Astrocyte of the cerebellum (primary cell): ENCODE data around the gene PLA2G2D.

Source experiments
- DNase-seq: peaks from one replicate; pipeline ENCODE4 v3.0.0-alpha.2; 2011; ENCODE audit warnings: low read depth
- H3K4me3 ChIP-seq: 2 replicates; pipeline ENCODE4 v1.5.1; 2011; ENCODE audit warnings: mild to moderate bottlenecking, low read depth, low read length, moderate library complexity
- in situ Hi-C: cut with HindIII; loops from 2 replicates; pipeline ENCODE4 v1.10.0; 2017; ENCODE audit warnings: low sequenced_read_pairs
- TF ChIP-seq, protein P1 (sequence below): IDR thresholded peaks from 2 replicates; pipeline ENCODE4 v1.5.1; 2012; ENCODE audit warnings: low read length, low read depth, moderate library complexity, mild to moderate bottlenecking; ENCODE audit errors: missing control alignments

PLA2G2D gene

DNA sequence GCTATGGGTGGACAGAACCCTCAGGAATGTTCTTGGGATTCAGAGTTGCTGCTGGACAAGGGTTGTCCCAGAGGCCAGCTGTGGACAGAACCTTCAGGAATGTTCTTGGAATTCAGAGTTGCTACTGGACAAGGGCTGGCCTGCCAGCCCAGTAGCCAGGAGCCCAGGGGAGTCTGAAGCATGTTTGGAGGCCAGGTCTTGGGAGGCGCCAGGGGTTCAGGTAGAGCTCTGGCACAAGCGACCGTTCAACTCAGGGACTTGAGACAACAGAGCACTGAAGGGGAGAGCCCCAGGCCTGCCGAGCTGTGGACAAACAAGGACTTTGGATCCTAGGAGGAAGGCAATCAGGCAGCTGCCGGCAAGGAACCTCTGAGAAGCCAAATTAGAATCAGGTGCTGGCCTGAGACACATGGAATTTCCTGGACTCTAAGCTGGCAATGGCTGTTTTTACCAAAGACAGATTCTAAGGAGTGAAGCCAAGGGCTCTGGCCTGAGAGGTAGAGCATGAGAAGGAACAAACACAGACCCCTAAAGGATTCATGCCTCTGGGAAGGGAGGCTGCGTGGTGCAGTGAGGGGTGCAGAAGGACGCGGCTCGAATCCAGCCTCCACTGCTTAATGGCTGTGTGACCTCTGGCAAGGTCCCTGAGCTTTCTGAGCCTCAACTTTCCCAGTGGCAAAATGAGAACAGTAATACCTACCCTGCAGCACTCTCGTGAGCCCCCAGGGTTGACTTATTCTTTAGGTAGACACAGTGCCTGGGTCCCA, 36.0 kb downstream of the PLA2G2D start:
- no peak overlapping the region for H3K4me3 ChIP-seq
- TF ChIP-seq, protein P1, sequence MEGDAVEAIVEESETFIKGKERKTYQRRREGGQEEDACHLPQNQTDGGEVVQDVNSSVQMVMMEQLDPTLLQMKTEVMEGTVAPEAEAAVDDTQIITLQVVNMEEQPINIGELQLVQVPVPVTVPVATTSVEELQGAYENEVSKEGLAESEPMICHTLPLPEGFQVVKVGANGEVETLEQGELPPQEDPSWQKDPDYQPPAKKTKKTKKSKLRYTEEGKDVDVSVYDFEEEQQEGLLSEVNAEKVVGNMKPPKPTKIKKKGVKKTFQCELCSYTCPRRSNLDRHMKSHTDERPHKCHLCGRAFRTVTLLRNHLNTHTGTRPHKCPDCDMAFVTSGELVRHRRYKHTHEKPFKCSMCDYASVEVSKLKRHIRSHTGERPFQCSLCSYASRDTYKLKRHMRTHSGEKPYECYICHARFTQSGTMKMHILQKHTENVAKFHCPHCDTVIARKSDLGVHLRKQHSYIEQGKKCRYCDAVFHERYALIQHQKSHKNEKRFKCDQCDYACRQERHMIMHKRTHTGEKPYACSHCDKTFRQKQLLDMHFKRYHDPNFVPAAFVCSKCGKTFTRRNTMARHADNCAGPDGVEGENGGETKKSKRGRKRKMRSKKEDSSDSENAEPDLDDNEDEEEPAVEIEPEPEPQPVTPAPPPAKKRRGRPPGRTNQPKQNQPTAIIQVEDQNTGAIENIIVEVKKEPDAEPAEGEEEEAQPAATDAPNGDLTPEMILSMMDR: no peak
- in situ Hi-C loops: no loop called here
- DNase-seq: no peak

DNA sequence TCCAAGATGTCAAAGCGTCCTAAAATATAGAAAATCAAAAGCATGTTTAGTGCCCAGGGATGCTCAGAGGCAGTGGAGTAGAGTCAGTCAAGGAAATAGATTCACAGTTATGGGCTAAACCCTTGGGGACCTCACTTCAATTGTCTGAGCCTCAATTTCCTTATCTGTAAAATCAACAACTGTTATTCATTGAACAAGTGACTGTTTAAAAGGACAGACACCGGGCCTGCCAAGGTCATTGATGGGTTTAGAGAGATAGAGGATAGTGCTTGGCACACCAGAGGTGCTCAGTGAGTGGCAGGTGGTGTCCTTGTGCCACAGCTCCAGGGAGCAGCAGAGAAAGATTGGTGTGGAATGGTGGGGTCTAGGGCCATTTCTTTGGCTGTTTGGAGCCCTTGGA, 36.6 kb downstream of the PLA2G2D start:
- TF ChIP-seq, protein P1: no peak
- in situ Hi-C loops: no loop called here
- no peak for DNase-seq
- no peak overlapping the region for H3K4me3 ChIP-seq

DNA sequence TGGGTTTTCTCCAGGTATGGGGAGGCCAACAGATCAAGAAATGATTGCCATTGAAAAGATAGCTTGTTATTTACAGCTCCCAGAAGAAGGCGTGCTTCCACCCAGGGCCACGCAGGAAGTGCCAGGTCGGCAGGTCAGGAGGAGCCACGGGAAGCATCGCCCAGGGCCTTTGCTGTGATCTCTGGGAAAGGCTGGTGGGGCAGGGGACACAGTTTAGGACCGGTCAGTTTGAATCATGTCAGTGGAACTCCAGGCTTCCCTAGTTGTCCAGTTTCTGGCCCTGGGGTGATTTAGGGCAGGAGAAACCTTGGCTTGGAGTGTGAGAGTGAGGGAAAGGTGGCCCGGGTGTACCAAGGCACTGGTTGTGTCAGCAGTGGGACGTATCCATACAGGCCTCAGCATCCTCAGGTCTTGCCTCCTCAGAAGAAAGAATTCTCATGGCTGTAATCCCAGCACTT, 38.0 kb downstream of the PLA2G2D start:
- DNase-seq: no peak
- H3K4me3 ChIP-seq: no peak overlapping the region
- TF ChIP-seq, protein P1: no peak
- in situ Hi-C loops: no loop called here

DNA sequence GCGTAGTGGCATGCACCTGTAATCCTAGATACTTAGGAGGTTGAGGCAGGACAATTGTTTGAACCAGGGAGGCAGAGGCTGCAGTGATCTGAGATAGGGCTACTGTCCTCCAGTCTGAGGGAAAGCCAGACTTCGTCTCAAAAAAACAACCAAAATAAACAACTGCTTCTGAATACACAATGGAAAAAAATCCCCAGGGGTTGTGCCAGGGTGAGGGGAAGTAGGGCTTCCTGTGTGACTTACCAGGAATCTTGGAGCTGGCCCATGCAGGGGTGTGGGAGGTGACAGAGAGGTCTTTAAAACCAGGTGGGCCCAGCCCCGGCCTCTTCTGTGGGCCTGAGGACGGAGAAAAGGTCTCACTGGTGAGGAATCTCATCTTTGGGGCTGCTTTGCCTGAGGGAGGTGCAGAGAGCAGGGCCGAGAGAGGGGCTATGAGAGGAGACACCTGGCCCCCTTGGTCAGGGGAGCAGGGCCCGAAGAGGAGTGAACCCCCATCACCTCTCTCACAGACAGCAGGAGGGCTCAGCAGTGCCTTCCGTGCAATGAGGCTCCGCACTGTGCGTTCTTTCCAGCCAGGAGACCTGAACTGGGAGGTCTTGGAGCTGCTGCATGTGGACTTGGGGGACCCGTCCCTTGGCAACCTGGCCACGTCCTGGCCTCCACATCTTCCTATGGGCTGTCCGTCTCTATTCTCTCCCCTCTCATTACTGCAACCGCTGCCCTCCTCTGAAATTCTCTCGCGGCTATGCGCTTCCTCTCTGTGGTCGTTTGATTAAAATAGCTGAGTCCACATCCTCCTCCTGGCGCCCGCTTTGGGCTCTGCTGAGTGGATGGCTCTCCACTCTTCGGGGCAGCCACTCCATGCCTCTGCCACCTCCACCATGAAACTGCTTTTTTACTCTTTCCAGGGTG, 38.6 kb downstream of the PLA2G2D start:
- TF ChIP-seq, protein P1: no peak
- no peak for DNase-seq
- no peak overlapping the region for H3K4me3 ChIP-seq
- in situ Hi-C loops: no loop called here

DNA sequence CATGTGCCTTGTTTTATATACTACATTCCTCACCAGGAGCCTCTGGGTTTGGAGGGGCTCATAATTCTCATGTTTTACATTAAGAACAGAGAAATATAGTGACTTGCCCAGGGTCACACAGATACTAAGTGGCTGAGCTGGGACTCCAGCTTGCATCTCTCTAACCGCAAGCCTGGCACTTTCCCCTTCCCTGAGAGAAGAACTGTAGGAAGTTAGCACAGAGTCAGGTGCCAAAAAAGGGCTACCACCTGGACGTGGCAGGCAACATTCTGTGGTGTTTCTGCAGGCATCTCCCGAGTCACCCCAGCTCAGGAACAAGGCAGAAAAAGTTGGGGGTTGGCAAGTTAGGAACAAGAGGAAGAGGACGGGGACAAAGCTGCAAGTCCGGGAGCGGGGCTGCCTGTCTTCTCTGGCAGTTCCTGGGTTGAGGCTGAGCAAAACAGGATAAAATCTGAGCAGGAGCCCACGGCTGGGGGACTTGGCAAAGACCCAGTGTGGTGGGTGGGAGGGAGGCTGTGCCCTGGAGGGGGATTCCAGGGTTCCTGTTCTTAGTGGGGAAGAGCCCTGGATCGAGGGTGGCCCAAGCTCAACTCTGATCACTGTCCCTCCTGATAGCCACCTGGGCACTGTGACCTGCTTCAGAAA, 39.6 kb downstream of the PLA2G2D start:
- DNase-seq: no peak
- TF ChIP-seq, protein P1: no peak
- no peak overlapping the region for H3K4me3 ChIP-seq
- in situ Hi-C loops: no loop called here

DNA sequence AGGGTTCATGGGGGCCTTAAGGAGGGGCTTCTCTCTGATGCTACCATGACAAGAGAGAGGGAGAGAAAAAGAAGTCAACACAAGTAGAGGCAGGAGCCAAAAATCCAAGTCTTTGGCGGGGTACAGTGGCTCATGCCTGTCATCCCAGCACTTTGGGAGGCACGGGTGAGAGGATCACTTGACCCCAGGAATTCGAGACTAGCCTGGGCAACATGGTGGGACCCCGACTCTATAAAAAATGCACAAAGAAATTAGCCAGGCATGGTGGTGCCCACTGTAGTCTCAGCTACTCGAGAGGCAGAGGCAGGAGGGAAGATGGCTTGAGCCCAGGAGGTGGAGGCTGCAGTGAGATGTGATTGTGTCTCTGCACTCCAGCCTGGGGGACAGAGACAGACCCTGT, 40.6 kb downstream of the PLA2G2D start:
- H3K4me3 ChIP-seq: no peak overlapping the region
- DNase-seq: no peak
- in situ Hi-C loops: no loop called here
- TF ChIP-seq, protein P1: no peak
